Small intestine (tissue), 7 donors: ENCODE data around the gene RAPGEF6. TPM values are rescaled to one million over a fixed set of nuclear protein-coding genes. Genes with fewer than 3 reads are reported as not detected.
"Not testable (repeated sequence)": the region's sequence is repeated elsewhere in the genome, so short reads cannot be mapped to it uniquely, and the experiment has no call there.

Experiments used
- DNase-seq, 2 donors: peaks; one replicate each; pipeline versions ENCODE4 v3.0.0 to v3.0.0-alpha.2; 2013
- FAIRE-seq: peaks from 2 replicates; lab custom pipeline; 2012; peaks lifted over from hg19 to GRCh38; lab: Jason Lieb, UNC
- H3K27ac ChIP-seq, 3 donors: one replicate each; pipeline ENCODE4 v1.5.1; 2013; ENCODE audit warnings: low read length in 2 of 3, mild to moderate bottlenecking in 2 of 3, control low read depth in 1 of 3, inconsistent platforms in 1 of 3, low read depth in 1 of 3, moderate library complexity in 1 of 3
- H3K27me3 ChIP-seq, 3 donors: one replicate each; pipeline ENCODE4 v1.6.1; 2013; ENCODE audit warnings: low read length in 3 of 3, inconsistent platforms in 1 of 3; ENCODE audit not compliant: control insufficient read depth in 3 of 3, insufficient read depth in 3 of 3
- H3K36me3 ChIP-seq, 3 donors: one replicate each; pipeline ENCODE4 v1.6.1; 2013; ENCODE audit warnings: low read length in 3 of 3, inconsistent platforms in 1 of 3, low read depth in 1 of 3, mild to moderate bottlenecking in 1 of 3, moderate library complexity in 1 of 3; ENCODE audit not compliant: control insufficient read depth in 3 of 3, insufficient read depth in 2 of 3
- H3K4me1 ChIP-seq, 3 donors: one replicate each; pipeline ENCODE4 v1.6.1; 2013; ENCODE audit warnings: low read length in 2 of 3, inconsistent platforms in 1 of 3, low read depth in 1 of 3, mild to moderate bottlenecking in 1 of 3, moderate library complexity in 1 of 3; ENCODE audit not compliant: control insufficient read depth in 3 of 3, insufficient read depth in 2 of 3
- H3K4me3 ChIP-seq, 3 donors: one replicate each; pipeline ENCODE4 v1.5.1; 2013; ENCODE audit warnings: low read length in 3 of 3, control low read depth in 1 of 3, inconsistent platforms in 1 of 3, low read depth in 1 of 3, mild to moderate bottlenecking in 1 of 3, moderate library complexity in 1 of 3
- H3K9me3 ChIP-seq, 2 donors: one replicate each; pipeline ENCODE4 v1.6.1; 2013; ENCODE audit warnings: low read depth in 1 of 2, low read length in 1 of 2; ENCODE audit not compliant: control insufficient read depth in 2 of 2, insufficient read depth in 1 of 2
- WGBS, 3 donors: extraction: QIAGEN DNeasy Blood & Tissue Kit; methylation state at CpG; one replicate each; pipeline ENCODE4 v1.1.7; 2013; 5-methylcytosine and 5-hydroxymethylcytosine counted together
- polyA plus RNA-seq, 4 donors: library from polyadenylated mRNA; stranded (reverse) in 3 of 4; unstranded in 1 of 4; fragments of 200-250 nt in 3 of 4; fragments of 120-200 nt in 1 of 4; gene quantifications; one replicate each; pipeline versions ENCODE4 v1.2.1 to v1.2.3, GENCODE V29; 2013
- donor health status: healthy with polysubstance abuse.
- donor health status: control.
- donor health status: control.
- donor health status: Bipolar disorder and iron deficiency.
- donor health status: healthy.

Gene RAPGEF6
- polyA plus RNA-seq, 4 donors, result 1.1 to 10.4 (median 2.3) TPM

DNA sequence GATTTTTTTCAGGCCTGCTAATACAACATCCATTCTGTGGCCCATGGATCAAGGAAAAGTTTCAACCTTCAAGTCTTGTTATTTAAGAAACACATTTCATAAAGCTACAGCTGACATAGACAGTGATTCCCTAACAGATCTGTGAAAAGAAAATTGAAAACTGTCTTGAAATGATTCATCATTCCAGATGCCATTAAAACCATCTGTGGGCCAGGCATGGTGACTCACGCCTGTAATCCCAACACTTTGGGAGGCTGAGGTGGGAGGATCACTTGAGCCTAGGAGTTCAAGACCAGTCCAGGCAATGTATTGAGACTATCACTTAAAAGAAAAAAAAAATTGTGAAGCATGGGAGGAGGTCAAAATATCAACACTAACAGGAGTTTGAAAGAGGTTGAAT, 6.0 kb downstream of the RAPGEF6 start:
- Histone ChIP-seq H3K9me3 (no peaks in the 10 kb centered on the region), H3K4me3 (no peak overlapping the region), H3K27me3 (no peaks in the 10 kb centered on the region), H3K27ac (no peak overlapping the region), H3K4me1 (peaks cover 0 to 13% (median 5%) of the 10 kb centered on the region in 3 donors), H3K36me3 (no peaks in the 10 kb centered on the region)
- 81 to 92% (median 85%) methylated on average over 1 of the region's 1 CpG for WGBS, 3 donors
- no peak for FAIRE-seq
- no peak for DNase-seq

DNA sequence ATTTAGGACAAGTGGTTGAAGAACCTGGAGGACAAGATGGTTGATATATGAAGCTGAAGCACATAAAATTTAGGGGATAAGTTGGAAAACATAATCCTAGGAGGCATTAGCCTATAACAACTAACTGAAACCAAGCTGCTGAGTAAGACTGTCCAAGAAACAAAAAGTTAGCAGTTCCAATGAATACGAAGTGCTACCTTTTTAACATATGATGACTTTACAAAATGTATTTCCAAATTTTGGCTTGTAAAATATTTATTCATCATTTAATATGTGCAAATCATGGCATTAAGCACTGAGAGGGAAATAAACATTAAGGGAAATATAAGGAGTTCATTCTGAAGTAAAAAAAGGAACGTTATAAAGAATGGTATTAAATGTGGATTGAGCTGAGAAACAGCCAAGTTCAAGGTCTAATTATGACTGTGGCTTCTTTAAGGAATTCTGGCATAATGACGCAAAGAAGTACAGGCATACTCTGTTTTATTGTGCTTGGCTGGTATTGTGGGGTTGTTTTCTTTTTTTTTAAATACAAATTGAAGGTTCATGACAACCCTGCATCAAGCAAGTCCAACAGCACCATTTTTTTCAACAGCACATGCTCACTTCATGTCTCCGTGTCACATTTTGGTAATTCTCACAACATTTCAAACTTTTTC, 7.7 kb downstream of the RAPGEF6 start:
- Histone ChIP-seq H3K9me3 (no peaks in the 10 kb centered on the region), H3K4me3 (no peak overlapping the region), H3K27me3 (no peaks in the 10 kb centered on the region), H3K4me1 (peaks cover 0 to 9% (median 5%) of the 10 kb centered on the region in 3 donors), H3K27ac (no peak overlapping the region), H3K36me3 (peaks cover 0 to 3% (median 0%) of the 10 kb centered on the region in 3 donors)
- 81 to 89% (median 84%) methylated on average over 4 of the region's 4 CpGs for WGBS, 3 donors
- FAIRE-seq (no peak), DNase-seq (no peak)

DNA sequence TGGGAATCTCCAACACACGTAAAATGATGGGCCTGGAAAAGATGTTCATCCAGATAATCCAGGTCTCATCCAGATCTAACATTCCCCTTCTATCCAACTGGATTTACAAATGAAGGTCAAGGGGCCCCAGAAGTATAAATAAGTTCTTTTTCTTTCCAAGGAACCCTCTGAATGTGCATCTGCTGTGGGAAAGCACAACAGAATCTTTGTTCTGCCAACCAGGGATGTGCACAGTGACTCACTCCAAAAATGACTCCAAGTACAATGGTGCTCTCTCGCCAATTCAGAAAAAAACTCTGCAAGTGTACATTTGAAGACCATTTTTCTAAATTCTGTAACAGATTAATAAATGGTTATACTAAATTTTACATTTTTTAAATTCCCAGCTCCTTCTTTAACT, 12.4 kb downstream of the RAPGEF6 start:
- DNase-seq (no peak), FAIRE-seq (no peak)
- 86 to 90% (median 87%) methylated on average over 2 of the region's 2 CpGs for WGBS, 3 donors
- Histone ChIP-seq H3K27me3 (no peaks in the 10 kb centered on the region), H3K9me3 (no peaks in the 10 kb centered on the region), H3K36me3 (peaks cover 0 to 3% (median 0%) of the 10 kb centered on the region in 3 donors), H3K4me3 (no peak overlapping the region), H3K27ac (no peak overlapping the region), H3K4me1 (peaks cover 0 to 2% (median 0%) of the 10 kb centered on the region in 3 donors)

DNA sequence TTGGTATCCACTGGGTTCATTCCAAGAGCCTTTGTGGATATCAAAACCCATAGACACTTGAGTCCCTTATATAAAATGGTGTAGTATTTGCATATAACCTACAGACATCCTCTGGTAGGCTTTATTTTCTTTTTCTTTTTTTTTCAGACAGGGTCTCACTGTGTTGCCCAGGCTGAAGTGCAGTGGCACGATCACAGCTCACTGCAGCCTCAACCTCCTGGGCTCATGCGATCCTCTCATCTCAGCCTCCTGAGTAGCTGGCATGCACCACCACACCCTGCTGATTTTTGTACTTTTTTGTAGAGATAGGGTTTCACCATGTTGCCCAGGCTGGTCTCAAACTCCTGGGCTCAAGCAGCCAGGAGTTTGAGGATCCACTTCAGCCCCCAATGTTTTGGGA, 13.9 kb downstream of the RAPGEF6 start:
- not testable (repeated sequence) for H3K27me3 ChIP-seq, H3K4me3 ChIP-seq, DNase-seq, H3K4me1 ChIP-seq, H3K9me3 ChIP-seq, H3K36me3 ChIP-seq, FAIRE-seq, H3K27ac ChIP-seq
- WGBS, 3 donors, result 97 to 100% (median 98%) methylated on average over 2 of the region's 2 CpGs

DNA sequence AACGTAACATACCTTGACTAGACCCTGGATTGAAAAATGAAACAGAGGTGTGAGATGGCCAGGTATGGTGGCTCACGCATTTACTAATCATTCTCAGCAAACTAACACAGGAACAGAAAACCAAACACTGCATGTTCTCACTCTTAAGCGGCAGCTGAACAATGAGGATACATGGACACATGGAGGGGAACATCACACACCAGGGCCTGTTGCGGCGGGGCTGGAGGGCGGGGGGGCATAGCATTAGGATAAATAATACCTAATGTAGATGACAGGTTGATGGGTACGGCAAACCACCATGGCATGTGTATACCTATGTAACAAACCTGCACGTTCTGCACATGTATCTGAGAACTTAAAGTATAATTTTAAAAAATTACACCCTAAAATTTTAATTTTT, 15.9 kb downstream of the RAPGEF6 start:
- H3K27me3 ChIP-seq, result no peaks in the 10 kb centered on the region
- no peaks in the 10 kb centered on the region for H3K4me1 ChIP-seq
- WGBS, 3 donors, result 74 to 85% (median 82%) methylated on average over 8 of the region's 8 CpGs
- peaks cover 0 to 3% of the 10 kb centered on the region in 2 donors for H3K9me3 ChIP-seq
- FAIRE-seq, result no peak
- H3K27ac ChIP-seq, result no peak overlapping the region
- H3K36me3 ChIP-seq, result peaks cover 0 to 3% (median 0%) of the 10 kb centered on the region in 3 donors
- no peak overlapping the region for H3K4me3 ChIP-seq
- no peak for DNase-seq

DNA sequence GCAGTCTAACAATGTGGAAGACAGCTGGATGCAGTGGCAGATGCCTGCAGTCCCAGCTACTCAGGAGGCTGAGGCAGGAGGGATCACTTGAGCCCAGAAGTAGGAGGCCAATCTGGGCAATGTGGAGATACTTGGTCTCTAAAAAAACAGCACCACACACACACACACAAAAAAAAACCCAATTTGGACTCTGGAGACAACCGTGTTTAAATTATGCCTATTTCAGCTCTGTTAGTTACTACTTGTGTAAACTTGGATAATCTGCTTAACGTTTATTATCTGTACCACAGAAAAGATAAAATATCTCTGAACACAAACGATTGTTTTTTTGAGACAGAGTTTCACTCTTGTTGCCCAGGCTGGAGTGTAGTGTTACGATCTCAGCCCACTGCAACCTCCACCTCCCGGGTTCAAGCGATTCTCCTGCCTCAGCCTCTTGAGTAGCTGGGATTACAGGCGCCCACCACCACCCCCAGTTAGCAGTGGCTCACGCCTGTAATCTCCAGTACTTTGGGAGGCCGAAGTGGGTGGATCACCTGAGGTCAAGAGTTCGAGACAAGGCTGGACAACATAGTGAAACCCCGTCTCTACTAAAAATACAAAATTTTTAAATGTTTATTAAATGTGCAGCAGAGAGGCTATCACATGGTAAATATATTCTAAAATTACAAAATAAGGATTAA, 17.7 kb downstream of the RAPGEF6 start:
- no peak overlapping the region for H3K4me3 ChIP-seq
- WGBS, 3 donors, result 70 to 80% (median 74%) methylated on average over 11 of the region's 11 CpGs
- no peak overlapping the region for H3K27ac ChIP-seq
- FAIRE-seq, result no peak
- no peak for DNase-seq
- no peaks in the 10 kb centered on the region for H3K36me3 ChIP-seq
- no peaks in the 10 kb centered on the region for H3K27me3 ChIP-seq
- peaks cover 0 to 3% of the 10 kb centered on the region in 2 donors for H3K9me3 ChIP-seq
- H3K4me1 ChIP-seq, result no peaks in the 10 kb centered on the region

DNA sequence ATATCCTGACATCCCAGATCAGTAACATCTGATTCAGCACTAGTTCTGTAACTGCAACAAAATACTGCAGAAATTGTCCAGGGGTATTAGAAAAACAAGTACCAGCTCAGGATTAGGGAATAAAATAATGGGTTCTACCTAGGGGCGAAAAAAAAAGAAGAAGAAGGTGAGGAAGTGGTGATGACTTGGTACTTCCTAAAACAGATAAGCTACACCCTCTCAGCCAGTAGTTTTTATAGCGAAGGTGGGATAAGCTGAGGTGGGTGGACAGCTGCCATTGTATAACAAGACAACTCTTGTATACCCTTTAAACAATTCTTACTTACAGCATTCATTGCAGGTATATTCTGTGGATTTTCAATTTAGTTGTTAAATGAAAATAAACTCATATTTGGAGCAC, 19.1 kb downstream of the RAPGEF6 start:
- H3K4me1 ChIP-seq, result peaks cover 0 to under 1% (median 0%) of the 10 kb centered on the region in 3 donors
- no peak overlapping the region for H3K4me3 ChIP-seq
- no peaks in the 10 kb centered on the region for H3K27me3 ChIP-seq
- DNase-seq (no peak), FAIRE-seq (no peak)
- no peaks in the 10 kb centered on the region for H3K36me3 ChIP-seq
- no peak overlapping the region for H3K27ac ChIP-seq
- H3K9me3 ChIP-seq, result peaks cover 0 to 3% of the 10 kb centered on the region in 2 donors
- 77 to 91% (median 79%) methylated on average over 2 of the region's 2 CpGs for WGBS, 3 donors

DNA sequence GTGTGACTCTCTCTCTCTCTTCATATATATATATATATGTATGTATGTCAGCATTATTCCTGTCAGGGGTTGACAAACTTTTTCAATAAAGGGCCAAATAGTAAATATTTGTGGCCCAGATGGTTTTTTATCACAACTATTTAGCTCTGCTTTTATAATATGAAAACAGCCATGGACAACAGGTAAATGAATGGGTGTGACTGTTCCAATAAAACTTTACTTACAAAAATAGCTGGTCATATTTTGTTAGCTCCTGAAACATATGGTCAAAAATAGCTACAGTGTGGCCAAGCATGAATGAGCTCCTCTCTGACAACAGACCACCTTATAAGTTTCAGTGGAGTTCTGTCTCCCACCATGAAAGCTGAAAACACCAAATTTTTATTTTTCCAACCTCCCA, 21.6 kb downstream of the RAPGEF6 start:
- Histone ChIP-seq H3K36me3 (no peaks in the 10 kb centered on the region), H3K27me3 (no peaks in the 10 kb centered on the region), H3K4me1 (peaks cover 0 to 11% (median 4%) of the 10 kb centered on the region in 3 donors), H3K27ac (no peak overlapping the region), H3K9me3 (peaks cover 0 to 3% of the 10 kb centered on the region in 2 donors), H3K4me3 (no peak overlapping the region)
- DNase-seq, result no peak
- no peak for FAIRE-seq
